ENCODE data around the gene HAS3.
"Not testable (repeated sequence)": the region's sequence is repeated elsewhere in the genome, so short reads cannot be mapped to it uniquely, and the experiment has no call there.

Gene HAS3

DNA sequence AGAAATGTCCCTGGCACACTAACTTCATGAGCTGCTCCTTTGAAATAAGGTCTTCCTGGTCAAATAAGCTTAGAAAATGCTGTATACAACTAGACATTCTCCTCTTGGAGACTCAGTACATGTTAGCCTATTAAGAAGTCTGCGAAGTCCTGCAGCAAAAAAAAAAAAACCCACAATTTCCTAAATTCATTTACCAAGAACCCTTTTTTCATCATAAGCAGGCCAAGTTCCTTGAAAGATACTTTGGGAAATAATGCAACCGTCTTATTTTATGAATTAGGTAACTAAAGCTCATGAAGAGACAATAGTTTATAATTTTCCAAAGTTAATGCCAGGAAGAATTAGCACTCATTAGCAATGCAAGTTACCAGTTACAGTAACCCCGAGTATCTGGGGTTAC lies 49.0 kb upstream of the HAS3 start (continued):
- TF ChIP-seq, protein P1, sequence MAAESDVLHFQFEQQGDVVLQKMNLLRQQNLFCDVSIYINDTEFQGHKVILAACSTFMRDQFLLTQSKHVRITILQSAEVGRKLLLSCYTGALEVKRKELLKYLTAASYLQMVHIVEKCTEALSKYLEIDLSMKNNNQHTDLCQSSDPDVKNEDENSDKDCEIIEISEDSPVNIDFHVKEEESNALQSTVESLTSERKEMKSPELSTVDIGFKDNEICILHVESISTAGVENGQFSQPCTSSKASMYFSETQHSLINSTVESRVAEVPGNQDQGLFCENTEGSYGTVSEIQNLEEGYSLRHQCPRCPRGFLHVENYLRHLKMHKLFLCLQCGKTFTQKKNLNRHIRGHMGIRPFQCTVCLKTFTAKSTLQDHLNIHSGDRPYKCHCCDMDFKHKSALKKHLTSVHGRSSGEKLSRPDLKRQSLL (tag by site-specific recombination; IDR thresholded peaks at IDR 0.05), result no peak
- TF ChIP-seq, protein P2, sequence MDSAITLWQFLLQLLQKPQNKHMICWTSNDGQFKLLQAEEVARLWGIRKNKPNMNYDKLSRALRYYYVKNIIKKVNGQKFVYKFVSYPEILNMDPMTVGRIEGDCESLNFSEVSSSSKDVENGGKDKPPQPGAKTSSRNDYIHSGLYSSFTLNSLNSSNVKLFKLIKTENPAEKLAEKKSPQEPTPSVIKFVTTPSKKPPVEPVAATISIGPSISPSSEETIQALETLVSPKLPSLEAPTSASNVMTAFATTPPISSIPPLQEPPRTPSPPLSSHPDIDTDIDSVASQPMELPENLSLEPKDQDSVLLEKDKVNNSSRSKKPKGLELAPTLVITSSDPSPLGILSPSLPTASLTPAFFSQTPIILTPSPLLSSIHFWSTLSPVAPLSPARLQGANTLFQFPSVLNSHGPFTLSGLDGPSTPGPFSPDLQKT (IDR thresholded peaks at IDR 0.05; ENCODE audit: borderline replicate concordance, low read depth, low read length), result no peak
- no peak for TF ChIP-seq ZNF37A (tag by site-specific recombination; IDR thresholded peaks at IDR 0.05)
- no peak for TF ChIP-seq ZNF311 (tag by site-specific recombination; IDR thresholded peaks at IDR 0.05; ENCODE audit: borderline replicate concordance)

DNA sequence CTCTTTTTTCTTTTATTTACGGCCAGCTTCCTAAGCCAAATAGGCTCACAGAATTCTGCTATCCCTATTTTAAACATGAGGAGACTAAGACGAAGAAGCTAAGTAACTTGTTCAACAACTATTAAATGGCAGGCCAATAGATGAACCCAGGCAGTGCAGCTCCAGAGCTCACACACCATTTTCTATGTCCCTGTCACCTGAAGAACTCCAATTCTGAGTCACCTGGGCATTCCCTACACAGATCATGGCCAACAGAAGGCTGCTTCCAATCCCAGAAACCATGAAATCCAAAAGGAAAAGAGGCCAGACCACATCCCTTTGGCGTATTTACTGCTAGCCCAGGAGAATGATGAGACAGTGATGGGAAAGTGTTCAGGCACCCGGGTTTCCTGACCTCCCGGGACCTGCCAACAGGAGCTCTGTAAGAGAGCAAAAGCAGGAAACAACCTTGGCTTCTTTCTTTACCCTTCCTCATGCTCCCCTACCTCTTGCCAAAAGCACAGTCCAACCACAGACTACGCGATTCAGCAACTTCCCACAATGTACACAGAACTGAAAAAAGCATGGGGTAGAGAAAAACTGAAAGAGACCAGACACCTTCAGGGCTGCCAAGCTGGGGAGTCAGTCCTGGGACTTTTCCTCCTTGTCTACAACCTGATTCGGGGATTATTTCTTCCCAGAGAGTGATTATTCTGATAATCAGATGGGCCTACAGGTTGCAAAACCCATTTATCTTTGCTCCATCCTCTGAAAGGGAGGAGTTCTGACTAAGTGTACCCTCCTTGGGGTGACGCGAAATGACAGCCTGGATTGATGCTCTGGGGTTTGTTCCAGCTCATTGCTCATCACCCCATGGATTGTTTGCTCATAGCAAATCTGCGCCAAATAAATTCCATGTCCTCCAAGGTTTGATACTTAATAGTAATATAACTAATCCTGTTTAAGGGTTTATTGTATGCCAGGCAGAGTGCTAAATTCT lies 47.8 kb upstream of the HAS3 start:
- Histone ChIP-seq H3K4me1 (ENCODE audit: control insufficient read depth, insufficient read depth, low read length) (no peaks in the 10 kb centered on the region), H3K4me3 (ENCODE audit: low read depth, low read length) (no peak overlapping the region), H3K9me3 (ENCODE audit: control insufficient read depth, insufficient read depth, low read depth, low read length) (no peaks in the 10 kb centered on the region), H3K36me3 (ENCODE audit: control insufficient read depth in 2 of 2, insufficient read depth in 1 of 2, low read length in 2 of 2) (no peaks in the 10 kb centered on the region; a peak in 1 of 3 replicates), H3K27ac (ENCODE audit: extremely low read depth, low read depth, low read length) (no peak overlapping the region)
- CTCF ChIA-PET, result interaction anchor here (0.9 kb wide), 1 partner anchor 54 kb away, joined by 3 read pairs; no protein-coding TSS in a partner anchor
- POLR2A ChIA-PET, result interaction anchor here (1.0 kb wide), 1 partner anchor 43 kb away, joined by 4 read pairs; no protein-coding TSS in a partner anchor
- TF ChIP-seq ZNF510 (tag by site-specific recombination; IDR thresholded peaks at IDR 0.05; ENCODE audit: insufficient replicate concordance) (no peak), ZBTB1 (tag by site-specific recombination; IDR thresholded peaks at IDR 0.05) (no peak), ZBTB48 (tag by site-specific recombination; IDR thresholded peaks at IDR 0.05) (no peak), SCRT2 (tag by site-specific recombination; IDR thresholded peaks at IDR 0.05) (no peak), ZNF791 (tag by site-specific recombination; IDR thresholded peaks at IDR 0.05) (no peak), SP7 (tag by site-specific recombination; IDR thresholded peaks at IDR 0.05) (no peak), ZNF112 (tag by site-specific recombination; IDR thresholded peaks at IDR 0.05) (no peak), ZNF544 (tag by site-specific recombination; IDR thresholded peaks at IDR 0.05) (no peak), ZNF2 (tag by site-specific recombination; IDR thresholded peaks at IDR 0.05) (no peak)
- TF ChIP-seq, protein P3, sequence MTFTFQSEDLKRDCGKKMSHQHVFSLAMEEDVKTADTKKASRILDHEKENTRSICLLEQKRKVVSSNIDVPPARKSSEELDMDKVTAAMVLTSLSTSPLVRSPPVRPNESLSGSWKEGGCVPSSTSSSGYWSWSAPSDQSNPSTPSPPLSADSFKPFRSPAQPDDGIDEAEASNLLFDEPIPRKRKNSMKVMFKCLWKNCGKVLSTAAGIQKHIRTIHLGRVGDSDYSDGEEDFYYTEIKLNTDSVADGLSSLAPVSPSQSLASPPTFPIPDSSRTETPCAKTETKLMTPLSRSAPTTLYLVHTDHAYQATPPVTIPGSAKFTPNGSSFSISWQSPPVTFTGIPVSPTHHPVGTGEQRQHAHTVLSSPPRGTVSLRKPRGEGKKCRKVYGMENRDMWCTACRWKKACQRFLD (tag by site-specific recombination; IDR thresholded peaks at IDR 0.05), result no peak
- TF ChIP-seq, protein P4, sequence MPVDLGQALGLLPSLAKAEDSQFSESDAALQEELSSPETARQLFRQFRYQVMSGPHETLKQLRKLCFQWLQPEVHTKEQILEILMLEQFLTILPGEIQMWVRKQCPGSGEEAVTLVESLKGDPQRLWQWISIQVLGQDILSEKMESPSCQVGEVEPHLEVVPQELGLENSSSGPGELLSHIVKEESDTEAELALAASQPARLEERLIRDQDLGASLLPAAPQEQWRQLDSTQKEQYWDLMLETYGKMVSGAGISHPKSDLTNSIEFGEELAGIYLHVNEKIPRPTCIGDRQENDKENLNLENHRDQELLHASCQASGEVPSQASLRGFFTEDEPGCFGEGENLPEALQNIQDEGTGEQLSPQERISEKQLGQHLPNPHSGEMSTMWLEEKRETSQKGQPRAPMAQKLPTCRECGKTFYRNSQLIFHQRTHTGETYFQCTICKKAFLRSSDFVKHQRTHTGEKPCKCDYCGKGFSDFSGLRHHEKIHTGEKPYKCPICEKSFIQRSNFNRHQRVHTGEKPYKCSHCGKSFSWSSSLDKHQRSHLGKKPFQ (tag by site-specific recombination; IDR thresholded peaks at IDR 0.05), result no peak
- TF ChIP-seq, protein P5, sequence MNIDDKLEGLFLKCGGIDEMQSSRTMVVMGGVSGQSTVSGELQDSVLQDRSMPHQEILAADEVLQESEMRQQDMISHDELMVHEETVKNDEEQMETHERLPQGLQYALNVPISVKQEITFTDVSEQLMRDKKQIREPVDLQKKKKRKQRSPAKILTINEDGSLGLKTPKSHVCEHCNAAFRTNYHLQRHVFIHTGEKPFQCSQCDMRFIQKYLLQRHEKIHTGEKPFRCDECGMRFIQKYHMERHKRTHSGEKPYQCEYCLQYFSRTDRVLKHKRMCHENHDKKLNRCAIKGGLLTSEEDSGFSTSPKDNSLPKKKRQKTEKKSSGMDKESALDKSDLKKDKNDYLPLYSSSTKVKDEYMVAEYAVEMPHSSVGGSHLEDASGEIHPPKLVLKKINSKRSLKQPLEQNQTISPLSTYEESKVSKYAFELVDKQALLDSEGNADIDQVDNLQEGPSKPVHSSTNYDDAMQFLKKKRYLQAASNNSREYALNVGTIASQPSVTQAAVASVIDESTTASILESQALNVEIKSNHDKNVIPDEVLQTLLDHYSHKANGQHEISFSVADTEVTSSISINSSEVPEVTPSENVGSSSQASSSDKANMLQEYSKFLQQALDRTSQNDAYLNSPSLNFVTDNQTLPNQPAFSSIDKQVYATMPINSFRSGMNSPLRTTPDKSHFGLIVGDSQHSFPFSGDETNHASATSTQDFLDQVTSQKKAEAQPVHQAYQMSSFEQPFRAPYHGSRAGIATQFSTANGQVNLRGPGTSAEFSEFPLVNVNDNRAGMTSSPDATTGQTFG (tag by site-specific recombination; IDR thresholded peaks at IDR 0.05; ENCODE audit: borderline replicate concordance), result no peak
- TF ChIP-seq, protein P6, sequence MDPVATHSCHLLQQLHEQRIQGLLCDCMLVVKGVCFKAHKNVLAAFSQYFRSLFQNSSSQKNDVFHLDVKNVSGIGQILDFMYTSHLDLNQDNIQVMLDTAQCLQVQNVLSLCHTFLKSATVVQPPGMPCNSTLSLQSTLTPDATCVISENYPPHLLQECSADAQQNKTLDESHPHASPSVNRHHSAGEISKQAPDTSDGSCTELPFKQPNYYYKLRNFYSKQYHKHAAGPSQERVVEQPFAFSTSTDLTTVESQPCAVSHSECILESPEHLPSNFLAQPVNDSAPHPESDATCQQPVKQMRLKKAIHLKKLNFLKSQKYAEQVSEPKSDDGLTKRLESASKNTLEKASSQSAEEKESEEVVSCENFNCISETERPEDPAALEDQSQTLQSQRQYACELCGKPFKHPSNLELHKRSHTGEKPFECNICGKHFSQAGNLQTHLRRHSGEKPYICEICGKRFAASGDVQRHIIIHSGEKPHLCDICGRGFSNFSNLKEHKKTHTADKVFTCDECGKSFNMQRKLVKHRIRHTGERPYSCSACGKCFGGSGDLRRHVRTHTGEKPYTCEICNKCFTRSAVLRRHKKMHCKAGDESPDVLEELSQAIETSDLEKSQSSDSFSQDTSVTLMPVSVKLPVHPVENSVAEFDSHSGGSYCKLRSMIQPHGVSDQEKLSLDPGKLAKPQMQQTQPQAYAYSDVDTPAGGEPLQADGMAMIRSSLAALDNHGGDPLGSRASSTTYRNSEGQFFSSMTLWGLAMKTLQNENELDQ (tag by site-specific recombination; IDR thresholded peaks at IDR 0.05; ENCODE audit: low read depth), result no peak

DNA sequence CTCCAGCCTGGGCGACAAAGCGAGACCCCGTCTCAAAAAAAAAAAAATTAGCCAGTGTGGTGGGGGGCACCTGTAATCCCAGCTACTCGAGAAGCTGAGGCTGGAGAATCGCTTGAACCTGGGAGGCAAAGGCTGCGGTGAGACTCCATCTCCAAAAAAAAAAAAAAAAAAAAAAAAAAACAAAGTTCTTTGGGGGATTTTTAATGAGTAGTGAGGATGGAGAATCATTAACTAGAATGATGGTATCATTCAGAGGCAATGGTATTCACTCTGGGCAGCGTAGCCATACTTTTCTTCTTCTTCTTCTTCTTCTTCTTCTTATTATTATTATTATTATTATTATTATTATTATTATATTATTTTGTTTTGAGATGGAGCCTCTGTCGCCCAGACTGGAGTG lies 42.0 kb upstream of the HAS3 start:
- H3K36me3 ChIP-seq (ENCODE audit: control insufficient read depth in 2 of 2, insufficient read depth in 1 of 2, low read length in 2 of 2); H3K27ac ChIP-seq (ENCODE audit: extremely low read depth, low read depth, low read length); CTCF ChIA-PET; H3K9me3 ChIP-seq (ENCODE audit: control insufficient read depth, insufficient read depth, low read depth, low read length); H3K4me1 ChIP-seq (ENCODE audit: control insufficient read depth, insufficient read depth, low read length); H3K4me3 ChIP-seq (ENCODE audit: low read depth, low read length): not testable (repeated sequence)
- POLR2A ChIA-PET, result interaction anchor here (0.7 kb wide), 1 partner anchor 19 kb away, joined by 3 read pairs; no protein-coding TSS in a partner anchor
